WTC11 (cell line): ENCODE measurements around the gene ZFAND6.

ENCODE experiments used
- ESRRA ChIP-seq: sonication (generic); formaldehyde crosslinking; IDR thresholded peaks from 2 replicates; pipeline ENCODE4 v1.8.1; 2022; ENCODE audit warnings: mild to moderate bottlenecking, missing genetic modification reagents, borderline replicate concordance
- SP1 ChIP-seq: sonication (generic); formaldehyde crosslinking; conservative IDR thresholded peaks from 2 replicates; pipeline ENCODE4 v1.8.1; 2022; ENCODE audit warnings: missing genetic modification reagents
- ZNF121 ChIP-seq: sonication (generic); formaldehyde crosslinking; IDR thresholded peaks from 2 replicates; pipeline ENCODE4 v1.8.0; 2023; ENCODE audit warnings: missing genetic modification reagents
- TF ChIP-seq, protein P1 (sequence below): fragments of 200-600 bp; IDR thresholded peaks from 2 replicates; pipeline ENCODE4 v1.8.0; 2022; ENCODE audit warnings: antibody characterized with exemption
- TF ChIP-seq, protein P2 (sequence below): fragments of 250-450 bp; sonication (Bioruptor Pico); IDR thresholded peaks from 2 replicates; pipeline ENCODE4 v2.1.2; 2022; ENCODE audit warnings: mild to moderate bottlenecking, moderate library complexity

DNA sequence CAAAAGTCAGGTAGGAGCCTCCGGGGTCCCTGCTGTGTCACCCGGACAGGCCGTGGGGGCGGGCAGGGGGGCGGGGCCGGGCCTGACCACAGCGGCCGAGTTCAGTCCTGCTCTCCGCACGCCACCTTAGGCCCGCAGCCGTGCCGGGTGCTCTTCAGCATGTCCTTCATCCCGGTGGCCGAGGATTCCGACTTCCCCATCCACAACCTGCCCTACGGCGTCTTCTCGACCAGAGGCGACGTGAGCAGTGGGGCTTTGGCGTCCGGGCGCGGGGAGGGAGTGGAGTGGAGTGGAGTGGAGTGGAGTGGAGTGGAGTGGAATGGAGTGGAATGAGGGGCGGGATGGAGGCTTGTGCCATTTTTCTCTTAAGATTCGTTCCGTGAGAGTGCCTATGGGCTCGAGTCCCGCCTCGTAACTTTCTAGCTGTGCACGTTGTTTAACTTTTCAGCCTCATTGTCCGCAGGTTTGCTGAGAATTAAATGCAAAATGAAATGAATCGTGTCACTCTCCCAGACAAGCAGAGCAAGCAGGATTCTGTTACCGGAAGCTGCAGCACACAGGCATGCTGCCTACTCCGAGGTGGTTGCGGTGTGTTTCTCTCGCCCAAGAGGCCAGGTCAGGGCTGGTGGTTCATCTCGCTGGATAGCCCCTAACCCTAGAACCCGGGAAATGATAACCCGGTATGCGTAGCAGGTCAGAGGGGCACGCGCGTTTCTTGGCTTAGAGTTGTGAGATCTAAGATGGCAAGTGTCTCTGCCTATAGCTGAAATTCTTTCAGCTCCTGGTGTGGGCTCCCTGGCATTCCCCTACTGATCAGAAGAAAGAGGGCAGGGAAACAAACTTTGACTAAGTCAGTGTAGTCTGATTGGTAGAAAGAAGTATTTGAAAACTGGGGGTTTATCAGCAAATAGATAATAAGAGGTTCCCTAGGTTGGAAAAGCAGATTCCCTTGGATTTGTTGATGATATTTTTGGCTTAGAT is 93.7 kb downstream of the ZFAND6 start, which contains the start of gene FAH:
- TF ChIP-seq, protein P1, sequence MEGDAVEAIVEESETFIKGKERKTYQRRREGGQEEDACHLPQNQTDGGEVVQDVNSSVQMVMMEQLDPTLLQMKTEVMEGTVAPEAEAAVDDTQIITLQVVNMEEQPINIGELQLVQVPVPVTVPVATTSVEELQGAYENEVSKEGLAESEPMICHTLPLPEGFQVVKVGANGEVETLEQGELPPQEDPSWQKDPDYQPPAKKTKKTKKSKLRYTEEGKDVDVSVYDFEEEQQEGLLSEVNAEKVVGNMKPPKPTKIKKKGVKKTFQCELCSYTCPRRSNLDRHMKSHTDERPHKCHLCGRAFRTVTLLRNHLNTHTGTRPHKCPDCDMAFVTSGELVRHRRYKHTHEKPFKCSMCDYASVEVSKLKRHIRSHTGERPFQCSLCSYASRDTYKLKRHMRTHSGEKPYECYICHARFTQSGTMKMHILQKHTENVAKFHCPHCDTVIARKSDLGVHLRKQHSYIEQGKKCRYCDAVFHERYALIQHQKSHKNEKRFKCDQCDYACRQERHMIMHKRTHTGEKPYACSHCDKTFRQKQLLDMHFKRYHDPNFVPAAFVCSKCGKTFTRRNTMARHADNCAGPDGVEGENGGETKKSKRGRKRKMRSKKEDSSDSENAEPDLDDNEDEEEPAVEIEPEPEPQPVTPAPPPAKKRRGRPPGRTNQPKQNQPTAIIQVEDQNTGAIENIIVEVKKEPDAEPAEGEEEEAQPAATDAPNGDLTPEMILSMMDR: no peak
- TF ChIP-seq ZNF121 (CRISPR knock-in tag): no peak
- TF ChIP-seq, protein P2, sequence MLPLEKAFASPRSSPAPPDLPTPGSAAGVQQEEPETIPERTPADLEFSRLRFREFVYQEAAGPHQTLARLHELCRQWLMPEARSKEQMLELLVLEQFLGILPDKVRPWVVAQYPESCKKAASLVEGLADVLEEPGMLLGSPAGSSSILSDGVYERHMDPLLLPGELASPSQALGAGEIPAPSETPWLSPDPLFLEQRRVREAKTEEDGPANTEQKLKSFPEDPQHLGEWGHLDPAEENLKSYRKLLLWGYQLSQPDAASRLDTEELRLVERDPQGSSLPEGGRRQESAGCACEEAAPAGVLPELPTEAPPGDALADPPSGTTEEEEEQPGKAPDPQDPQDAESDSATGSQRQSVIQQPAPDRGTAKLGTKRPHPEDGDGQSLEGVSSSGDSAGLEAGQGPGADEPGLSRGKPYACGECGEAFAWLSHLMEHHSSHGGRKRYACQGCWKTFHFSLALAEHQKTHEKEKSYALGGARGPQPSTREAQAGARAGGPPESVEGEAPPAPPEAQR (CRISPR knock-in tag): no peak
- TF ChIP-seq SP1: peak; percentile 86
- TF ChIP-seq ESRRA (CRISPR knock-in tag): no peak
